ENCODE data around the gene PNLIPRP3.

- TF ChIP-seq CREB1 (IDR thresholded peaks at IDR 0.05; ENCODE audit: low read depth): no peak
- TF ChIP-seq EP300 (IDR thresholded peaks at IDR 0.05; ENCODE audit: borderline replicate concordance): no peak
- no peak for TF ChIP-seq RAD21 (IDR thresholded peaks at IDR 0.05; ENCODE audit: low read depth)
- TF ChIP-seq TEAD4 (IDR thresholded peaks at IDR 0.05): no peak
- TF ChIP-seq TAF1 (IDR thresholded peaks at IDR 0.05; ENCODE audit: low read depth): no peak
- no peak for TF ChIP-seq EGR1 (IDR thresholded peaks at IDR 0.05)
Measured at GRCh38 chr10:116451711-116452337, 24.2 kb downstream of the PNLIPRP3 start.
